Measurements from ENCODE around the gene DNAJC12.

DNA sequence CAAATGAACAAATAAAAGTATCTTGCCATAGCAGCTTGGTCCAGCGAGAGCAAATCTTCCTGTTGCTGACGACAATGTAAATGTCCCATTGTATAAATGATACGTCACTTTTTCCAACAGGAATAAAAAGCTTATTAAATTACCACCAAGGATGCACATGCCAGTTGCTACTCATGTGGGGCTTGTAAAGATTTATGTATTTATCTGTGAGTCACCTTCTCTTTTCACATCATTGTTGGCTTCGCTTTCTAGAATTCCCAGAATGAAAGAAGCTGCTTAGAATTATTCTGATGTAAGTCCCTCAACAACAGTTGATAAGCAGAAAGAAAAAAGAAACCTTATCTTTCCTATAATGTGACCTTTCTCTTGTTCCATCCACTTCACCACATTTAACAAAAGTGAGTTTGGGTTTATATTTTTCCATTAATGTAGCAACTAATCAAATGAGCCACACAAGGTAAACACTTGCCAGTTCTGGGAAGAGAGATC lies 22.4 kb downstream of the DNAJC12 start:
- TF ChIP-seq FOXP2 (optimal IDR thresholded peaks at IDR 0.05; ENCODE audit: borderline replicate concordance, extremely low read depth, extremely low read length, insufficient read depth) (no peak), SIN3A (IDR thresholded peaks at IDR 0.05; ENCODE audit: borderline replicate concordance, insufficient read depth, low read length) (no peak)
